ENCODE measurements around the gene VGLL1.

Gene VGLL1, protein sequence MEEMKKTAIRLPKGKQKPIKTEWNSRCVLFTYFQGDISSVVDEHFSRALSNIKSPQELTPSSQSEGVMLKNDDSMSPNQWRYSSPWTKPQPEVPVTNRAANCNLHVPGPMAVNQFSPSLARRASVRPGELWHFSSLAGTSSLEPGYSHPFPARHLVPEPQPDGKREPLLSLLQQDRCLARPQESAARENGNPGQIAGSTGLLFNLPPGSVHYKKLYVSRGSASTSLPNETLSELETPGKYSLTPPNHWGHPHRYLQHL

DNA sequence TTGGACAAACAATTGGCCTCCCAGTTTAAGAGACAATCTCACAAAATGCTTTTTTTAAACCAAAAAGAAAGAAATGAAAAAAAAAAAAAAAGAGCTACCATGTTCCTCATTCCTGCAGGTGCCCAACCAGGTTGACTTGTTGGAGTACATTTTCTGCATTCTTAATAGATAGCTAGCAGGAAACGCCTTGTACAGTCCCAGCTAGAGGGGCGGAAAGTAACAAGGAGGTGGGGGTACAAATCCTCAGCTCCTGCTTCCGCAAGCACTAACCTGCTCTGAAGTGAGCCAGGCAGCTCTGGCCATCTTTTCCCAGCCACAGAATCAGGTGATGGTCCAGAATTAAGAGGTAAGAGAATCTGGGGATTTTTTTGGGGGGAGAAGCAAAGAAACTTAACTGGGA, at the start of gene VGLL1:
Gene VGLL1, plus strand, starts transcription at position 265 of the 400 bp plus-strand sequence. CDS start 3,806 bp downstream, outside the sequence.
- no peak for DNase-seq (ENCODE audit: extremely low read depth in 1 of 2, low read depth in 1 of 2)

DNA sequence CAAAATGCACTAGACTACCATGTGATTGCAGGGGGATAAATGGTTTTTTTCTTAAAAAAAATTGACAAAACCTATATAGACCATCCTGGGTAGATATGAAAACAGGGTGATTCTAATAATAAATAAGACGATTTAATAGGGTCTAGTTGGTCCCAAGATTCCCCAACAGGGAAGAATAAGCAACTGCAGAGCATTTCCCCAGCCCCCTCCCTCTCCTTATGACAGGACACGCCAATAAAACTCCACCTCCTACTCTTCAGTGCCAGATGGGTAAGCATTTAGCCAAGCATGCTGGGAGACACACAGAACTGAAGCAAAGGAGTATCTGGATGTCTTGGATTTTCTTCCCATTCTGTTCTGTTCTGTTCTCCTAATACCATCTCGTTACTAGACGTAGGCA, 44.4 kb upstream of the VGLL1 start, which contains the start of gene BRS3:
Gene BRS3, plus strand, starts transcription at position 301 of the 400 bp plus-strand sequence. CDS start 168 bp downstream, outside the sequence.
- DNase-seq (ENCODE audit: extremely low read depth in 1 of 2, low read depth in 1 of 2), result no peak

DNA sequence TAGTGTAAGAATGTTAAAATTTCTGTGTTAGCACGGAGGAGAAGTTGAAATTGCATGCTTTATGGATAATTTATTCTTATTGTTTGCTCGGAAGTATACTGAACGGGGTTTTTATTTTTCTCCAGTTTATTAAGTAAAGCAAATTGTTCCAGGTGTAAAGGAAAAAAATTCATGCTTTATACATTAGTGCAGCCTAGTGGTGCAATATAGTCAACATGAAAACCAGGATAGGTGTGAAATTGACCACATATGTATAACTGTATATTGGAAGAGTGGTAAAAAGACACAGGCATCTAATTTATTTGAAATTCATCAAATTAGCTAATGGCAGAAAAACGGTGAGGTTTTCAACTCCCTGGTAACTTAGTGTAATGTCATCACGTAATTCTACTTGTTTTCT, 43.3 kb upstream of the VGLL1 start:
- no peak for DNase-seq (ENCODE audit: extremely low read depth in 1 of 2, low read depth in 1 of 2)

DNA sequence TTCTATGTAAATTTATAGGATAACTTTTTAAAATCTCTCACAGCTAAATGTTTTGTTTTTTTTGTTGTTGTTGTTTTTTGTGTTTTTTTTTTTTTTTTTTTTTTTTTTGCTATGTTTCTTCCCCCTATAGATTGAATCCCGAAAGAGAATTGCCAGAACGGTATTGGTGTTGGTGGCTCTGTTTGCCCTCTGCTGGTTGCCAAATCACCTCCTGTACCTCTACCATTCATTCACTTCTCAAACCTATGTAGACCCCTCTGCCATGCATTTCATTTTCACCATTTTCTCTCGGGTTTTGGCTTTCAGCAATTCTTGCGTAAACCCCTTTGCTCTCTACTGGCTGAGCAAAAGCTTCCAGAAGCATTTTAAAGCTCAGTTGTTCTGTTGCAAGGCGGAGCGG, 40.2 kb upstream of the VGLL1 start:
- DNase-seq (ENCODE audit: extremely low read depth in 1 of 2, low read depth in 1 of 2), result no peak

DNA sequence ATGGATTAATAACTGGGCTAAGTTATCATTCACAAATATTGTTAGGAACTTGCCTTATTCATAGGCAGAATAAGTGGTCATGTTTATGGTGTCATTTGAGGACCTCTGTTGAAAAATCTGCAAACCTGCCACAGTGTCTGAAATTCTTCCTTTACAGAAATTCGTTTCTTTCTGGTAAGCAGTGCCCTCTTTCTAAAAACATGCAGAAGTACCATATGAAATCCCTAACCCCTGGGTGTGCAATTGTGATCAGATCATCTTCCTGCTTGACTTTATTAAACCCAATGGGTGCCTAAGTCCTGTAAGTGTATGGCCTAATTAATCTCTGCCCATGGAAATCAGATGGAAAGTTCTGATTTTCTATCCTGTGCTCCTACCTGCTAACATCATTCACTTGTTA, 39.0 kb upstream of the VGLL1 start:
- DNase-seq (ENCODE audit: extremely low read depth in 1 of 2, low read depth in 1 of 2), result no peak

DNA sequence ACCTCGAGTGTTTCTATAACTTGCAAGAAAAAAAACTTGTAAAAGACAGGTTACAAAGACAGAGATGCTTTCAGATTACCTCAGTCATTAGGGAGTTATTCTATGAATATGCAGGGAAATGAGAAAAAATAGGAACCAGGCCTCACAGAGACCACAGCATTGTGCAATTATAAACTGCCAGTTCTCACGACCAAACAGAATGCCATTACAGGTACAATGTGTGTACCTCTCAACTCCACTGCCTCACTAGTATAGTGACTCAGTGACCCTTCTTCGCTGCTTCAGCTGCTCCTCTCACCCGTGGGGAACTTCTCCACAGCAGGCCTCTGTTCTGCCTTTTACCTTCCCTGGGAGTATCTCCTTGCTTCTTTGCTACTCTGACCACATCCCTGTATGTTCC, 37.0 kb upstream of the VGLL1 start:
- DNase-seq (ENCODE audit: extremely low read depth in 1 of 2, low read depth in 1 of 2), result no peak

DNA sequence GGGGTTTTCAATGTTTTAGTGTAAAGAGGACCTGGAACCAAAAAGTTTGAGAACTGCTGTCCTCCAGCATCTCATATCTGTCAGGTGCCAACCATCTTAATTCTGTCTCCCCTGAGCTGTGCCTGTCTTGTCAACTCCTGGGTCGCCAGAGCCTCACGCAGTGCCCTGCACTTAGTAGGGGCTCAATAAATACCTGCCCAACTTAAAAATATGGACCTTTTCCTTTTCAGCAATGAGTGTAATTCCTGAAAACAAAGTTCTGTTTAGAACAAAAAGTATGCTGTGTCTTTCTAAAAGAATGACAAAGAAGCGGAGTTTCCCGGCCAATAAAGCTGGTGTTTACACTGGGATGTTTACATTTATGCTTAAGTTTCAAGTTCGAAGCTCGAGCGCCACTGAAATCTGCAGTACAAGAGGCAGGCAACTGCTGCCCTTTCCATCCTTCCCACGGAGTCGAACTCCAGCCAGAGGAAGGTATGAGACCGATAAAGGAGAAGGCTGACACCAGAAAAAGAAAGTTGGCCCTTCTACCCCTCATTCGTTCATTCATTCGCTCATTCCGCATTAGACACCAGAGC, 35.7 kb upstream of the VGLL1 start:
- no peak for DNase-seq (ENCODE audit: extremely low read depth in 1 of 2, low read depth in 1 of 2)

DNA sequence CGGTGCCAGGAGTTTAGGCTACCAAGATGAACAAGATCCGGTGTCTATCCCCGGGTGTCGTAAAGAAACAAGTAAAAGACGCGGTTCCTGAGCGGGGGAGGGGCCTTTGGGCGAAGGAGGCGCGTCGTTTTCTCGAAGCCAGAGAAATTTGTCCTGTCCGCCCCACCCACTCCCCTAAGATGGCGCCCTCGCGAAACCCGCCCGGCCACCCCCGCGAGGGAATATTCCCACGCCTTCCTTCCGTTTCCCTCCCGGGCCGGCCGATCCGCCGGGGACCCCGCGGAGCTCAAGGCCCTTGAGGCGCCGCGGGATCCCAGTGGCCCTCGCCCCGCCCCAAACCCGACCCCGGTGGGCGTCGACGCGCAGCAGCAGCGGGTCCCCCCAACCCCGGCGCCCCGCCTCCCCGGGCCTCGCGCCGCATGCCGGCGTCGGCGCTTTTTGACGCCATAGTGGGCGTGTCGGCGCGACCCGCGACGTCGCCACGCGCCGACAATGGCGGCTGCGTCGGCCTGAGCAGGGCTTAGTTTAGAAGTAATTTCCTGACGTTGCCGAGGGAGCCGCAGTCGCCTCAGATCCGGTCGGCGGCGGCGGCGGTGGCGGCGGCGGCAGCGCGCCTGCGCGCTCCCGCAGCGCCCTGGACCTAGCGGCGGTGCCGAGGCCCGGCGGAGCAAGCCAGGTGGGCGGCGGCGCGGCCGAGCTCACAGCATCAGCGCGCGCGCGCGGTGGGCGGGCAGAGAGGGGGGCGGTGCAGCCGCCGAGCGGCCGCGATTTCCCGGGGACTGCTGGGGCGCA, 35.1 kb upstream of the VGLL1 start:
- DNase-seq (ENCODE audit: extremely low read depth in 1 of 2, low read depth in 1 of 2), result peak; percentile 68 to 78

DNA sequence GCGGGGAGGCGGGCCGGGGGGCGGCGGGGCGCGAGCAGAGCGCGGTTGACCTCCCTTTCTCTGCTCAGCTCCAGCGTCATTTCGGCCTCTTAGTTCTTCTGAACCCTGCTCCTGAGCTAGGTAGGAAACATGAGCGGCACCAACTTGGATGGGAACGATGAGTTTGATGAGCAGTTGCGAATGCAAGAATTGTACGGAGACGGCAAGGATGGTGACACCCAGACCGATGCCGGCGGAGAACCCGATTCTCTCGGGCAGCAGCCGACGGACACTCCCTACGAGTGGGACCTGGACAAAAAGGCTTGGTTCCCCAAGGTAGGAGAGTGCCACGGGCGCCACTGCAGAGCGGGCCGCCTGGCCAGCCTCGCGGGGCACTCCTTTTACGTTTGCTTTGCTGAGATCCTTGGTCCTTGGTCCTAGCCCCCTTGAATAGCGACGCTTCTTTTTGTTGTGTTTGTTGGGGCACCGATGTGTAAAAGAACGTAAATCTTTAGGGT, 34.4 kb upstream of the VGLL1 start, which contains the start of gene HTATSF1:
Gene HTATSF1, plus strand, starts transcription at position 37 of the 497 bp plus-strand sequence. Its CDS starts 93 bp downstream, at position 130.
- no peak for DNase-seq (ENCODE audit: extremely low read depth in 1 of 2, low read depth in 1 of 2)

DNA sequence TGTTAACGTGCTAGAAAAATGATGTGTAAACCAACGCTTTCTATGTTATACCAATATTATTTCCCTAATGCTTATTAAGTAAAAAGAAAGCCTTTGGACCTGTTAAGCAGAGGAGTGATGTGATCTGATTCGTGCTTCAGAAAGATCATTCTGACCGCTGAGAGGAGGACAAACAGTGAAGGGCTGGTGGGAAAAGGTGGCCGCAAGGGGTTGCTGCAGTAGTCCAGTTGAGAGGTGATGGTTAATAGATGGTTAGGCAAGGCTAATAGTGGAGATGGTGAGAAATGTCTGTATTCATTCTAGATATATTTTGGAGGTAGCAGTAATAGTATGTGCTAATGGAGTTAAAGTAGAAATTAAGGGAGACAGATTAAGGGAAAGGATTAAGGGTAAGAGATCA, 12.9 kb upstream of the VGLL1 start:
- no peak for DNase-seq (ENCODE audit: extremely low read depth in 1 of 2, low read depth in 1 of 2)

DNA sequence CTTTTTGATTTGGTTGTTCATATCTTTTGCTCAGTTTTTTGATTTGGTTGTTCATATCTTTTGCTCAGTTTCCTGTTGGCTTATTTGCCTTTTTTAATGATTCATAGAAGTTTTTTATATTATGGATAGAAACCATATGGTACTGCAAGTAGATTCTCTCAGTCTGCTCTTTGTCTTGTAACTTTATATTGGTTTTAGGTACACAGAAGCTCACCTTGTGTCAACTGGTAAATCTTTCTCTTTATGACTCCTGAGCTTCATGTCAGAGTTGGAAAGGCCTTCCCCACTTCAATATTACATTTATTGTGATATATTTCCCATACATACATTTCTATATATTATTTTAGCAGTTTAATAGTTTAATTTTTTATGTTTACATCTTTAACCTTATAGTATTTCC, 8.2 kb upstream of the VGLL1 start:
- DNase-seq (ENCODE audit: extremely low read depth in 1 of 2, low read depth in 1 of 2), result no peak

DNA sequence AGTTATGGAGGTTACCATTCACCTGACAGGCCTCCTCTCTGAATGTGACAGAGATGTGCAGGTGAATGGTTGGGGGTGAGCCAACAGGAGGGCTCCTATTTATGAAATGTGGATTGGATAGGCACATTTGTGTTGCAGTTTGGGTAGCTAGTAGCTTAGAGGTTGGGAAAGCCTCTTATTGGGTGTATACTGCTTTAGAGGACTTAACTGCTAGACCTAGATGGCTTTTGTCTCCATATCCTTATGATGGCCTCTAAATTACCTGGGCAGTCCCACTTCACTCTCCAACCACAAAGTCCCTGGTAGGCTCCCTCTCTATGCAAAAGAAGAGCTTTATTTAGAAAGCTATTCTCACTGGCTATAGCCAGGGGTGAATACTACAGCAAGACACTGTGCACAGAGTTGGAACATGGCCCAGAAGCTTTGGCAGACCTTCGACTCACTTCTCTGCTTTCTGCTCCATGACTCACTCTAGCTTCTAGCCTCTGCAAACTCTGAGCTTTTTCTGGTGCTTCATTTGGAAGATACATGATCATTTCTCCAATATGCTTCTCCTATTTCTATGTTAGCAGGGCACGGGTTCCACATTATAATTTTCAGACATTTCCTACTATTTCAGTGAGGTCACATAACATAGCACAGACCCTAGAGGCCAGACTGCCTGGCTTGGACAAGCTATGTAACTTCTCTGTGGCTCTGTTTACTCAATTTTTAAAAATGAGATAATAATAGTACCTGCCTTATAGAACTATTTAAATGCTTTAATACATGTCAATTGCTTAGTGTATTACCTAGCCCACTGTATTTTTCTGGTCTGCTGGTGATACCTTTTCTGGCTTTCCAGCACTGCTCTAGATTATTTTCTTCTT, 6.0 kb upstream of the VGLL1 start:
- DNase-seq (ENCODE audit: extremely low read depth in 1 of 2, low read depth in 1 of 2), result no peak

DNA sequence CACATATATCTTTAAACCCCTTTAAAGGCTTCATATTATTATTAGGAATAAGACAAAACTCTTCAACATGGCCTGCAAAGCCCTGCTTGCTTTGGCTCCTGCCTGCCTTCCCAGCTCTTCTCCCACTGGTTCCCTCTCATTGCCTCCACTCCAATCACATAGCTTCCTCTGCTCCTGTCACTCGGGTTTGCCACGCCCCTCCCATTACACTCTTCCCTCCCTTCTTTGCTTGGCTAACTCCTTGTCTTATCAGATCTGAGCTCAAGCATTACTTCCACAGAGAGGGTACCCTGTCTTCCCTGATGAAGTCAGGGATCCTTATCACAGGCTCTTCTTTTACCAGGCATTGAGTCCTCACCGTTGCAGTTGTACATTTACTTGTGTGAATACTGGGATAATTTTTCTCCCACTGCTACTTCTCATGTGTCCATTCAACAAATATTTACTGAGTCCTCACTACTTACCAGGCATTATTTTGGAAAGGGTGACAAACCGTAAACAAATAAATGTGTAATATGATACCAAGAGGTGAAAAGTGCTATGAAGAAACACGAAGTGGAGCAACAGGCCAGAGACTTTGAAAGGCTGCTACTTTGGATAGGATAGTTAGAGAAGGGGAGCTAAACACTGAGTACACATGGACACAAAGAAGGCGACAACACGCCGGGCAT, 3.2 kb upstream of the VGLL1 start:
- DNase-seq (ENCODE audit: extremely low read depth in 1 of 2, low read depth in 1 of 2), result no peak

DNA sequence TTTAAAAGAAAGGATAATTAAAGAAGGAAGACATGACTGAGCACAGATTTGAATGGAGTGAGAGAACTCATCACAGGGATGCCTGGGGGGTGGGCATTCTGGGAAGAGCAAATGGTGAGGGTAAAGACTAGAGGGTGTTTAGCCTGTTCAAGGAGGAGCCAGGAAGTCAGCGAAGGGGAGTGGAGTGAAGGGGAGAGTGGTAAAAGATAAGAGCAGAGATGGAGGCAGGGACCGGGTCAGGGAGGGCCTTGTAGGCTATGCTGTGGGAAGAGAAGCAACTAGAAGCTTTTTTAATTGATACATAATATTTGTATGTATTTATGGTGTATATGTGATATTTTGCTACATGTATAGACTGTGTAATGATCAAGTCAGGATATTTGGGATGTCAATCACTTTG, 2.2 kb upstream of the VGLL1 start:
- no peak for DNase-seq (ENCODE audit: extremely low read depth in 1 of 2, low read depth in 1 of 2)

DNA sequence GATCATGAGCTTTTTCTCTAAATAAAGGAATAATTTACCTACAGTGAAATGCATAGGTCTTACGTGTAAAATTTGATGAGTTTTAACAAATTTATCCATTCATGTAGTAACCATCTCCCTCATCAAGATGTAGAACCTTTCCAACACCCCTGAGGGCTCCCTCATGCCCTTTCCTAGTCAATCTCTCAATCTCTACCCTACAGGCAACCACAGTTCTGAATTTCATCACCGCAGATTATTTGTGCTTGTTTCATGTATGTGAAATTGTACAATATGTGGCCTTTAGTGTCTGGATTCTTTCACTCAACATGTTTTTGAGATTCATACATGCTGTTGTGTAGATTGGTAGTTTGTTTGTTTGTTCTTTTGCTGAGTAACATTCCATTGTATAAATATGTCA, 2.1 kb downstream of the VGLL1 start:
- DNase-seq (ENCODE audit: extremely low read depth in 1 of 2, low read depth in 1 of 2), result no peak

DNA sequence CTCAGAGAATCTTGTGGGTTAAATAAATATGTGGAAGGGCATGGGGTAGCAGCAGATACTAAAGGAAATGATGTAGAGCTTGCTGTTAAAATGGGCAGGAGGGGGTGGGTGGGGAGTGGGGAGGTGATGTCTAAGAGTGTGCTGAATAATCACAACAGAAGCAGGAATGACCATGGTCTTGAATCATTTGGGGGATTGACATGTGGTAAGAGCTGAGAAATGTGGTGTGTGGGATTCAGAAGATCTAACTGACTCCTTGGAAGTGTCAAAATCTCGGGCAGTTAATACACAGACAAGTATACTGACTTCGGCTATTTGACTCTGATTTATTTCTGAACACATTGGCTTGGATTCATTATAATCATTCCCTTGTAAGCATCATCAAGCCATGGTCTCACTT, 6.8 kb downstream of the VGLL1 start:
- DNase-seq (ENCODE audit: extremely low read depth in 1 of 2, low read depth in 1 of 2), result no peak

DNA sequence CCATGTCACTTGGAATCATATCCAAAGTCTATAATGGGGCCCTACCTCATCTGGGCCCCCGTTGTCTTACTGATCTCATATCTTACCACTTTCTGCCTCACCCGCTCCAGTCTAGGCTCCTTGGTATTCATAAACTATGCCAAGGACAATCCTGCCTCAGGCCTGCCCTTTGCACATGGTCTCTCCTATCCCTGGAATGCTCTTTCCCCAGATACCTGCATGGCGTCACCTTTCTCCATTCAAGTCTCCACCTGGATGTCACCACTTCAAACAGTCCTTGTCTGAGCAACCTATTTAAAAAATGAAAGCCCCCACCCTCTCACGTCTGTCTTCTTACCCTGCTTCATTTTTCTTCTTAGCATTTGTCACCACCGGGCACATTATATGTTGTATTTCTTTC, 8.2 kb downstream of the VGLL1 start:
- DNase-seq (ENCODE audit: extremely low read depth in 1 of 2, low read depth in 1 of 2), result no peak

DNA sequence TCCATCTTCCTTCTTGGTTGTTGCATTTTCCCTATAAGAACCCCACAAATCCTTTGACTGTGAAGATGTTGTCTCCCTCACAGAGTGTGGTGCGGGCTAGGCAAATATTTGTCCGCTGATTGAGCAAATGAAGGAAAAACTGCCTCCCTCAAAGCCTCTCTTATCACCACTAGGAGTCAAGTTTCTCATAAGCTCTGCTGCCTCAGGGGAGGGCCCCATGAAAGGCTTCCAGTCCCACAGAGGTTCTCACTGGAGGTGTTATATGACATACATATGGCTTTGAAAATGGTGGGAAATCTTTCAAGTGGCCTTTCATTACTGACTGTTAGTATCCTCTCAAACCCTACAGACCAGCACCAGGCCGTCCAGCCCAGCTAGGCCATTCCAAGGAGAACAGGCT, 9.3 kb downstream of the VGLL1 start:
- DNase-seq (ENCODE audit: extremely low read depth in 1 of 2, low read depth in 1 of 2), result no peak

DNA sequence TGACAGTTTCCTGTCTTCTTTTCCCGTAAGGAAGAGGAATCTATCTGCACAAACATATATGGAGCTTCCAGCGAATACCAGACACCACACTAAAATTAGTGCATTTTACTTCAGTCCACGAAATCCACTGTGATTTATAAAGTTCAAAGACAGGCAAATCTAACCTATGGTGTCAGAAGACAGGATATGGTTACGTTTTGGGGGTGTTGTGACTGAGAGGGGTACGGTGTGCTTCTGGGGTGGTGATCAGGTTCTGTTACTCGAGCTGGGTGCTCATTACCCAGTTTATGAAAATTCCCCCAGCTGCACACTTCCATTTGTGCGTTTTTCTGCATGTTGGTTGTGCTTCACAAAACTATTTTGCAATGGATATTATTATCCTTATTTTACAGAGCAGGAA, 10.3 kb downstream of the VGLL1 start:
- DNase-seq (ENCODE audit: extremely low read depth in 1 of 2, low read depth in 1 of 2), result no peak

DNA sequence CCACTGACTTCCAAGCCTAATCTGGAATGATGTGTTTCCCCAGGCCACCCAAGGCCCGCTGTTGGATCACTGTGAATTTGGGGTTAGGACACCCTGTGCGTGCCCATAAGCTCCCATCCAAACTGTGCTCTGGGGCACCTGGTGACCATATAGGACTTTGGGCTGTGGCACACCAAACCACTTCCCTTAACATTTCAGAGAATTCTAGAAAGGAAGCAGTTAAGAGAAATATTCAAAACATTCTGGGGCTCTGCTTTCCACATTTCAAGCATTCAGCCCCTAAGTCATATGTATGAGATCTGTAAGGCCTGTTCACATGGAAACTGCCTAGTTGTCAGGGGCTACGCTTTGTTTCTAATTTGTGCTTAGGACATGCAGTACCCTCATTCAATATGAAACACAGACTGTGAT, 14.4 kb downstream of the VGLL1 start:
- DNase-seq (ENCODE audit: extremely low read depth in 1 of 2, low read depth in 1 of 2), result no peak
